ENCODE data around the gene IL3RA.
"Not testable (repeated sequence)": the region's sequence is repeated elsewhere in the genome, so short reads cannot be mapped to it uniquely, and the experiment has no call there.

The IL3RA gene

DNA sequence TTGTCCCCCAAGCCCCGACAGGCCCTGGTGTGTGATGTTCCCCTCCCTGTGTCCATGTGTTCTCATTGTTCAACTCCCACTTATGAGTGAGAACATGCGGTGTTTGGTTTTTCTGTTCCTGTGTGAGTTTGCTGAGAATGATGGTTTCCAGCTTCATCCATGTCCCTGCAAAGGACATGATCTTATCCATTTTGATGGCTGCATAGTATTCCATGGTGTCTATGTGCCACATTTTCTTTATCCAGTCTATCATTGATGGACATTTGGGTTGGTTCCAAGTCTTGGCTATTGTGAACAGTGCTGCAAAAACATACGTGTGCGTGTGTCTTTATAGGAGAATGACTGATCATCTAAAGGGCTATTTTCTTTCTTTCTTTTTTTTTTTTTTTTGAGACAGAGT lies 4.2 kb upstream of the IL3RA start:
- not testable (repeated sequence) for DNase-seq

DNA sequence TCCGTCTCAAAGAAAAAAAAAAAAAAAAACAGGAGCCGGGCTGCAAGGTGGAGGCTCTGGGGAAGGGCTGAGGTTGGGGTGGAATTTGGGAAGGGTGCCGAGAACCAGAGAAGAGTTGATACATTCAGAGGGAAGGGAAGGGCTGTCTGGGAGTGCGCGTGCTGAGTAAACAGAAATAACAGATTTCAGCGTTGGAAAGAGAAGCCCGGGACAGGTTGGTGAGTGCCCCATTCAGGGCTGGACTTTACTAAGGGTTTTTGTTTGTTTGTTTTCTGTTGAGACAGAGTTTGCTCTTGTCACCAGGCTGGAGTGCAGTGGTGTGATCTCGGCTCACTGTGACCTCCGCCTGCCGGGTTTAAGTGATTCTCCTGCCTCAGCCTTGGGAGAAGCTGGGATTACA lies 1.7 kb upstream of the IL3RA start:
- no peak for DNase-seq

DNA sequence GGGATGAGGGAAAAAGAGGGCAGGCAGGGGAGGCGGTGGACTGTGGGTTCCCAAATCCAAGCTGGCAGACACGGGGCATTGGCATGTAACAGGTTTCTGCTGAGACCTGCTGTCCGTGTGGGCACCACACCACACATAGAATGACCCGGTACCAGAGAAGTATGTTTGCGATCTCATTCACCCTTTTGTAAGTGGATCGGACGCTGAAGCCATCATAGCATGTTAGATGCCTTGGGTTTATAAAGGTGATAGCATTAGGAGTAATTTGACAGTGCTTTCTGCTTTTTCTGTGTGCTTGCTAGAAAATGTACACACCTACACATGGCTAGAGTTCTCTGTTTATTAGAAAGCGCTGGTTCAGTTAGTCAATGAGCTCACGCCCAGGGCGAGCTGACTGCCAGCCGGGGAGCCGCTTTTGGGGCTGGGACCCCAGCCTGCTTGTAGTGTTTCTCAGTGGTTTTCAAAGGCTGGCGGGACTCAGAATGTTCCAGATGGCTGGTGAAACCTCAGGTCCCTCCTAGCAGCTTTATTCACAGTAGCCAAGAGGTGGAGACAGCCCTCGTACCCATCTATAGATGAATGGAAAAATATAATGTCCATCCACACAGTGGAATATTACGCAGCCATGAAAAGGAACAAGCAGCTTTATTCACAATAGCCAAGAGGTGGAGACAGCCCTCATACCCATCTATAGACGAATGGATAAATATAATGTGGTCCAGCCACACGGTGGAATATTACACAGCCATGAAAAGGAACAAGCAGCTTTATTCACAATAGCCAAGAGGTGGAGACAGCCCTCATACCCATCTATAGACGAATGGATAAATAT lies 579 bp downstream of the IL3RA start:
- DNase-seq, result no peak

DNA sequence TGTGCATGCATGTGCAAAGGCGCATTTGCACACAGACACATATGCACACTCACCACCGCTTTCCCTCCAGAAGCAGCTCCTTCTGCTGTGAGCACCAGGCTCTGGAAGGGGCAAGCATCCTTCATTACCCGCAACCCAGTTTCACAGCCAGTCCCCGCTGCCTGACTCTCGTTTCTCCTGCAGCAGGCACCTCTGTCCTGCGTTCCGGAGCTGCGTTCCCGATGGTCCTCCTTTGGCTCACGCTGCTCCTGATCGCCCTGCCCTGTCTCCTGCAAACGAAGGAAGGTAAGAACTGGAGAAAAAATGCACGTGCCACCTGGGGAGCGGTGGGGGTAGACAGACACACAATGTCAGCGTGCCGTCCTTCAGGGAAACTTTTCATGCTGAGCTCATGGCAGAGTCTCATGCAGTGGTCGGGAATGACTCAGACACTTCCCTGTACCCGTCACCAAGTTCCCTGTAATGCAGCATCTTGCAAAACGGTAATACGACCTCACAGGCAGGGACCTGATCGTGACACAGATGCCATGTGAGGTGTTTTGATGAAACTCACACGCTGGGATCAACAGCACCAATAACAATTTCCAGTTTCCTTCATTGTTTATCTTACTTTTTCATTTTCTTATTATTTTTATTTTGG lies 5.1 kb downstream of the IL3RA start:
- no peak for DNase-seq

DNA sequence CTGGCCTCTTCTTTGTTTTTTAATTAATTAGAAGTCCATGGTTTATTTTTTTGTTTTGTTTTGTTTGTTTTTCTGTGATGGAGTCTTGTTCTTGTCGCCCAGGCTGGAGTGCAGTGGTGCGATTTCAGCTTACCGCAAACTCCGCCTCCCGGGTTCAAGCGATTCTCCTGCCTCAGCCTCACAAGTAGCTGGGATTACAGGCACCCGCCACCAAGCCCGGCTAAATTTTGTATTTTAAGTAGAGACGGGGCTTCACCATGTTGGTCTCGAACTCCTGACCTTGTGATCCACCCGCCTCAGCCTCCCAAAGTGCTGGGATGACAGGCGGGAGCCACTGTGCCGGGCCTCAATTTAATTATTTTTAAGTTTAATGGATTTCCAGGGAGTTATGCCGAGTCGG lies 13.0 kb downstream of the IL3RA start:
- DNase-seq, result not testable (repeated sequence)

DNA sequence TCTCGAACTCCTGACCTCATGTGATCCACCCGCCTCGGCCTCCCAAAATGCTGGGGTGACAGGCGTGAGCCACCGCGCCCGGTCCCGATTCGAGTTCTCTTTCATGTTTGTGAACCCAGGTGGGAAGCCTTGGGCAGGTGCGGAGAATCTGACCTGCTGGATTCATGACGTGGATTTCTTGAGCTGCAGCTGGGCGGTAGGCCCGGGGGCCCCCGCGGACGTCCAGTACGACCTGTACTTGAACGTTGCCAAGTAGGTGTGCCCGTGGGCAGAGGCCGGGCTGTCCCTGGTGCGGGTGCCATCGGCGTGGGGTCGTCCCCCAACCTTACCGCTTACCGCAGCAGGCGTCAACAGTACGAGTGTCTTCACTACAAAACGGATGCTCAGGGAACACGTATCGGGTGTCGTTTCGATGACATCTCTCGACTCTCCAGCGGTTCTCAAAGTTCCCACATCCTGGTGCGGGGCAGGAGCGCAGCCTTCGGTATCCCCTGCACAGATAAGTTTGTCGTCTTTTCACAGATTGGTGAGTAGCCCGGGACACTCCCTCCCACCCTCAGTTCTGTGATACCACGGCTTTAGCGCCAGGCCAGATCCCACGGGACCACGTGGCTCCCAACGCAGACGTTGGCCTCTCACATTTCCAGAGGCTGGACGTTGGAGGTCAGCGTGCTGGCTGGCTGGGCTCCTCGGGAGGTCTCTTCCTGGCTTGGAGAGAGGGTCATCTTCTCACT lies 15.6 kb downstream of the IL3RA start:
- no peak for DNase-seq

DNA sequence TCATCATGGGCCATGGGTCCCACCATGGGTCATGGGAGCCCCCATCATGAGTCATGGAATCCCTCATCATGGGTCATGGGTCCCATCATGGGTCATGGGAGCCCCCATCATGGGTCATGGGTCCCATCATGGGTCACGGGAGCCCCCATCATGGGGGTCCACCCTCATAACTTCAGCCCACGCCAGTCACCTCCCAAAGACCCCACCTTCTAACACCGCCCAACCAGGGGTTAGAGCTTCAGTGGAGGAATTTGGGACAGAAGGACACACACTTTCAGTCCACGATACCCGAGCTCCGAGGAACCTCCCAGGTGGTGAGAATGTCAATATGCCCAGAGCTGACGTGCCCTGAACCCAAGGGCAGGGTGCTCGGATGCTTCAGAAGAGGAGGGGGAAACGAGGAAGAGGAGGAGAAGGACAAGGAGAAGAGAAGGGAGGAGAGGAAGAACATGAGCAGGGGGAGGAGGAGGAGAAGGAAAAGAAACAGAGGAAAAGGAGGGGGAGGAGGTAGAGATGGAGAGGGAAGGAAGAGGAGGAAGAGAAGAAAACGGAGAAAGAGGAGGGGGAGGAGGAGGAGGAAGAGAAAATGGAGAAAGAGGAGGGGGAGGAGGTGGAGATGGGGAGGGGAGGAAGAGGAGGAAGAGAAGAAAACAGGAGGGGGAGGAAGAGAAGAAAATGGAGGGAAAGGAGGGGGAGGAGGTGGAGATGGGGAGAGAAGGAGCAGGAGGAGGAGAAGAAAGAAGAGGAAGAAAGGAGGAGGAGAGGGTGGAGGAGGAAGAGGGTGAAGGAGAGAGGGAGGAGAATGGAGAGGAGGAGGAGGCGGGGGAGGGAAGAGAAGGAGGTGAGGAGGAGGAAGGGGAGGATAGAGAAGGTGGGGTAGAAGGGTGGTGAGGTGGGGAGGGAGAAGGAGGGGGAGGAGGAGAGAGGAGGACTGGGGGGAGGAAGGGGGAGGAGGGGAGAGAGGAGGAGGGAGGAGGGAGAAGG lies 17.7 kb downstream of the IL3RA start:
- no peak for DNase-seq

DNA sequence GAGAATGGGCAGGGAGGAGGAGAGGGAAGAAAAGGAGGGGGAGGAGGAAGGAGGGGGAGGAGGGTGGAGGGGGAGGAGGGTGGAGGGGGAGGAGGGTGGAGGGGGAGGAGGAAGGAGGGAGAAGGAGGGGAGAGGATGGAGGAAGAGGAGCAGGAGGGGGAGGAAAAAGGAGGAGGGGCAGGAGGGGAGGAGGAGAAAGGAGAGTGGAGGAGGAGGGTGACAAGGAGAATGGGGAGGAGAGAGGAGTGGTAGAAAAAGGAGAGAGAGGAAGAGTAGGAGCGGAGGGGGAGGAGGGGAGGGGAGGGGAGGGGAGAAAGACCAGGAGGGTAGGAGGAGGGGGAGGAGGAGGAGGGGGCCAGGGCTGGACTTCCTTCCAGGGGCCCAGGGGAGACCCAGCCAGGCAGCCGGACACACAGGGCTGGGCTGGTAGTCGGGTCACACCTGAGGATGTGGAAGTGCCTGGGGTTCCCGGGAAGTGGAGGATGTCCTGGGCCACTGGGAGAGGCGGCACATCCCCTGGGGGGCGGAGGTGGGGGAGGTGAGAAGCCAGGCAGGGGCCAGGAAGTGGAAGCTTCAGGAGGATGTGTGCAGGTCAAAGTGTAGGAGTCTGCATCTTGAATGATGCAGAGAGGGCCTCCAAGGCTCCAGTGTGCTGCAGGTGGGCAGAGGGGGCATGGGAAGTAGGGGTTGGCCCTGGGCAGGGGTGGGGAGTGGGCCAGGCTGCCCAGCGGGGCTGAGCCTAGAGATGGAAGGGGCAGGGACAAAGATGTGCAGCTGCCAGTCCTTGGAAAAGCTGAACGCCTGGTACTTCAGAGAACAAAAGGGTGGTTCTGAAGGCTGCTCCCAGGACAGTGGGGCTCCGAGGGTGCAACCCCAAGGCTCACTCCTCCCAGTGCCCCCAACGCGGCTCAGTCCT lies 18.8 kb downstream of the IL3RA start:
- no peak for DNase-seq

DNA sequence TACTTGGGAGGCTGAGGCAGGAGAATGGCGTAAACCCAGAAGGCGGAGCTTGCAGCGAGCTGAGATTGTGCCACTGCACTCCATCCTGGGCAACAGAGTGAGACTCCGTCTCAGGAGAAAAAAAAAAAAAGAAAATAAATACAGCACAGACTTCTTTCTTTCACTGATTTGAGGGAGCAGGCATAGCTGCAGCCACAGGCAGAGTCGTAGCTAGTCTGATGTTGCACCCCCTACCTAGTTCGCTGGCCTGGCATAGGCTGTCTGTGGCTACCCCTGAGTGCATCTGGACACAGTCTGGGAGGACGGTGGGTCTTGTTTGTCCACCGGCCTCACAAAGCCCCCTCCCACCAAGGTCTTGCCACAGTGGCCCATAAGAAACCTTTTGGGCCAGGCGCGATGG lies 21.4 kb downstream of the IL3RA start:
- DNase-seq, result no peak

DNA sequence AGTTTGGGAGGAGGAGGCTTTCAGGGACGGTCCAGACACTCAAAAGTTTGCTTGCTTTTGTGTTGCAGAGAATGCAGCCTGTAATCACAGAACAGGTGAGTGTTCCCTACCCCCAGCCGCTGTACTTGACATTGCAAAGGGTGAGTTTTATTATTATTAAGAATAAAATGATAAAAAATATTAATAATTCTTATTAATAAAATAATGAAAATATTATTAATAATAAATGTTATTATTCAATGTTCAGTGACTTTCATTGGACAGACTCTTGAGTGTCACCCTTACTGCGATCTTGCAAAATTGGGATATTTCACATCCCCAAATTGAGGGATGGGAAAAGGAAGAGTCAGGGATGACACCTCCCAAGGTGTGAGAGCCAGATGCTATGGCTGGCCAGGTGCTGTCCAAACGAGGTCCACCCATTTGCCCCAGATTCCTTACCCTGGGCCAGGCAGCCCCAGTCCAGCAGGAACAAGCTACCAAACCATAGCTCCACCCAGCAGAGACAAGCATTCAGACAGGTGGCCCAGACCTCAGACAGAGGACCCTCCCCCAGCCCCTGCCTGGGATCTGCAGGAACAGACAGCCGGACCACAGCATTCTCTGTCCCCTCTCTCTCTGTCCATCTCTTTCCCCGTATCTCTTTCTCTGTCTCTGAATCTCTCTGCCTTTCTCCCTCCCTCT lies 22.4 kb downstream of the IL3RA start:
- no peak for DNase-seq

DNA sequence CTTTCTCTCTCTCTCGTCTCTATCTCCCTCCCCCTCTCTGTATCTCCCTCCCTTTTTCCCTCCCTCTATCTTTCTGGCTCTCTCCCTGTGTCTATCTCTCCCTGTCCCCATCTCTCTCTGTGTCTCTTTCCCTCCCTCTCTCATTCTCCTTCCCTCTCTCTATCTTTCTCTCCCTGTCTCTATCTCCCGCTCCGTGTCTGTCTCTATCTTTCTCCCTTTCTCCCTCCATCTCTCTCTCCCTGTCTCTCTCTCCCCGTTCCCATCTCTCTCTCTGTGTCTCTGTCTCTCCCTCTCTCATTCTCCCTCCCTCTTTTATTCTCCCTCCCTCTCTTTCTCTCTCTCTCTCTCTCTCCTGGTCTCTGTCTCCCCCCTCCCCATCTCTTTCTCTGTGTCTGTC lies 22.9 kb downstream of the IL3RA start:
- no peak for DNase-seq

DNA sequence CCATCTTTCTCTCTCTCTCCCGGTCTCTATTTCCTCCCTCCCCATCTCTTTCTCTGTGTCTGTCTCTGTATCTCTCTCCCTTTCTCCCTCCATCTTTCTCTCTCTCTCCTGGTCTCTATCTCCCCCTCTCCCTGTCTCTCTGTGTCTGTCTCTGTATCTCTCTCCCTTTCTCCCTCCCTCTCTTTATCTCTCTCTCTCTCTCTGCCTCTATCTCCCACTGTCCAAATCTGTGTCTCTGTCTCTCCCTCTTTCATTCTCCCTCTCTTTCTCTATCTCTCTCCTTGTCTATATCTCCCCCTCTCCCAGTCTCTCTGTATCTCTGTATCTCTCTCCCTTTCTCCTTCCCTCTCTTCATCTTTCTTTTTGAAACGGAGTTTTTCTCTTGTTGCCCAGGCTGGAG lies 23.6 kb downstream of the IL3RA start:
- DNase-seq, result no peak

DNA sequence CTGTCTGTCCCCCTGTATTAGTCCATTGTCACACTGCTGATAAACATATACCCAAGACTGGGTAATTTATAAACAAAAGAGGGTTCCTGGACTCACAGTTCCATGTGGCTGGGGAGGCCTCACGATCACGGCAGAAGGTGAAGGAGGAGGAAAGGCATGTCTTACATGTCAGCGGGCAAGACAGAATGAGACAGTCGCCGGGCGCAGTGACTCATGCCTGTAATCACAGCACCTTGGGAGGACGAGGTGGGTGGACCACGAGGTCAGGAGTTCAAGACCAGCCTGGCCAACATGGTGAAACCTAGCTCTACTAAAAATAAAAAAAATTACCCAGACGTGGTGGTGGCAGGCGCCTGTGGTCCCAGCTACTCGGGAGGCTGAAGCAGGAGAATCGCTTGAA lies 24.7 kb downstream of the IL3RA start:
- DNase-seq, result no peak

DNA sequence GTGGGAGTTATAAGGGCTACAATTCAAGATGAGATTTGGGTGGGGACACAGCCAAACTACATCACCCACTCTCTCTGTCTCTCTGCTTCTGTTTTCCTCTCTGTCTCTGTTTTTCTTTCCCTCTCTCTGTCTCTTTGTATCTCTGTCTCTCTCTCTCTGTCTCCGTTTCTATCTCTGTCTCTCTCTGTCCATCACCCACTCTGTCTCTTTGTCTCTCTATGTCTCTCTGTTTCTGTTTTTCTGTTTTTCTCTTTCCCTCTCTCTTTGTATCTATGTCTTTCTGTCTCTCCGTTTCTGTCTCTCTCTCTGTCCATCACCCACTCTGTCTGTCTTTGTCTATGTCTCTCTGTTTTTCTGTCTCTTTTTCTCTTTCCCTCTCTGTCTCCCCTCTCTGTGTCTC lies 25.3 kb downstream of the IL3RA start:
- DNase-seq, result no peak

DNA sequence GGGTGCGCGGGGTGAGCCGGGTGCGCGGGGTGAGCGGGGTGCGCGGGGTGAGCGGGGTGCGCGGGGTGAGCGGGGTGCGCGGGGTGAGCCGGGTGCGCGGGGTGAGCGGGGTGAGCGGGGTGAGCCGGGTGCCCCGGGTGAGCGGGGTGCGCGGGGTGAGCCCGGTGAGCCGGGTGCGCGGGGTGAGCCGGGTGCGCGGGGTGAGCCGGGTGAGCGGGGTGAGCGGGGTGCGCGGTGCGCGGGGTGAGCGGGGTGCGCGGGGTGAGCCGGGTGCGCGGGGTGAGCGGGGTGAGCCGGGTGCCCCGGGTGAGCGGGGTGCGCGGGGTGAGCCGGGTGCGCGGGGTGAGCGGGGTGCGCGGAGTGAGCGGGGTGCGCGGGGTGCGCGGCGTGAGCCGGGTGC lies 29.8 kb downstream of the IL3RA start:
- not testable (repeated sequence) for DNase-seq

DNA sequence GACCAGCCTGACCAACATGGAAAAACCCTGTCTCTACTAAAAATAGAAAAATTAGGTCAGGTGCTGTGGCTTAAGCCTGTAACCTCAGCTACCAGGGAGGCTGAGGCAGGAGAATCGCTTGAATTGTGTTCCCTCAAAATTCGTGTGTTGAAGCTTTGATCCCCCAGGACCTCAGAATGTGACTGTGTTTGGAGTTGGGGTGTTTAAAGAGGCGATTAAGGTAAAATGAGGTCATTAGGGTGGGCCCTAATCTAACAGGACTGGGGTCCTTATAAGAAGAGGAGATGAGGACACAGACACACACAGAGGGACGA lies 31.8 kb downstream of the IL3RA start:
- no peak for DNase-seq

DNA sequence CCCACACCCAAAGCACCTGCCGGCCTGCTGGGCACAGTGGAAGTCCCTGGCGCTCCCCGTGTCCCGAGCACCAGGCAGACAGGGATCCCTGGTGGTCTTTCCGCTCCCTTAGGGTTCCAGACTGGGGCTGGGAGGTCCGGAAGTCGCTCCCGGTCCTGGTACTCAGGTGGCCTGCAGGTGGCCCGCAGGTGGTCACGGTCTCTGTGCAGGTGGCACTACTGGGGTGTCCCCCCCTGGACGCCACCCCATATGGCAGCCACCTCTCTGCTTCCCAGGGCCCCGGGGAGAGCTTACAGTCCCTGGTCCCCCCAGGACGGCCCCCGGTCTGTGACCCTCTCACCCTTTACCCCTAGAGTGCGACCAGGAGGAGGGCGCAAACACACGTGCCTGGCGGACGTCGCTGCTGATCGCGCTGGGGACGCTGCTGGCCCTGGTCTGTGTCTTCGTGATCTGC lies 41.7 kb downstream of the IL3RA start:
- no peak for DNase-seq

DNA sequence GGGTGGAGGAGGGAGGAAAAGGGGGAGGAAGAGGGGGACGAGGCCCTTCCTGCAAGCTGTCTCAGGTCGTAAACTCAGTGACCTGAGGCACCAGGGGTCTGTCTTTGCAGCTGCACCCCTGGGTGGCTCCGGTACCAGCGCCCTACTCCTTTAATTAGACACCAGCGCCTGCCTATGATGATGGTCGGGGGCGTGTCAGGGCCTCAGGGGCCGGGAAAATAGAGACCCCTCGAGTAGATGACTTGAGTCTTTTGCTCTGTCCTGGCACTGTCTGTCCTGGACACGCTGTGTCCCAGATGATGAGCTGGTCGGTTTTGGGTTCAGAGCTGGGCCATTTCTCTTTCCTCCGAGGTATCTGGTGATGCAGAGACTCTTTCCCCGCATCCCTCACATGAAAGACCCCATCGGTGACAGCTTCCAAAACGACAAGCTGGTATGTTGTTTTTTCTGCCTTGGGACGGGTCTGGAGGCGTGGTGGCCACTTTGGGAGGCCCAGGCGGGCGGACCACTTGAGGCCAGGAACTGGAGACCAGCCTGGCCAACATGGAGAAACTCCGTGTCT lies 44.2 kb downstream of the IL3RA start:
- DNase-seq, result no peak

DNA sequence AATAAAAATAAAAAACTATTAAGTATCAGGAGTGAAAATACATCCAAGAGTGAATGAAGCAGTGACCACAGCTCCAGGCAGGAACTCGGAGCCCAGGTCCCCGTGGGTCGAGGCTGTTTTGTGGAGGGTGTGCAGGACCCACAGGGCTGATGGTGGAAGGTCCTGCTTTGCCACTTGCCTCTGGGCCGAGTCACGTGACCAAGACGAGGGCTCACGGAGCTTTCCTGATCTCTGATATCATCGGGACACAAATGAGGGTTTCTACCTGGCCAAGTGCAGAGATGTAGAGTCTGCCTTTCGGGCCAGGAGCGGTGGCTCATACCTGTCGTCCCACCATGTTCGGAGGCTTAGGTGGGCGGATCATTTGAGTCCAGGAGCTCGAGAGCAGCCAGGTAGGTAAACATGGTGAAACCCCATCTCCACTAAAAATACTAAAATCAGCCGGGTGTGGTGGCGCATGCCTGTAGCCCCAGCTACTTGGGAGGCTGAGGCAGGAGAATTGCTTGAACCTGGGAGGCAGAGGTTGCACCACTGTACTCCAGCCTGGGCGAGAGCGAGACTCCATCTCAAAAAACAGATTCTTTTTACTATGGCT lies 48.2 kb downstream of the IL3RA start:
- DNase-seq, result no peak
